Stimulated activated CD8-positive, alpha-beta memory T cell treated with anti-CD3 and anti-CD28 coated beads, Interleukin-7, amount 100 ng/mL, for 1 hour (primary cell): Measurements from ENCODE around the gene PAX4.
A peak's percentile ranks its signal among the peaks of the same experiment; 100 is the strongest.

Source experiments
- DNase-seq, 2 donors: peaks; one replicate each; pipeline ENCODE4 v3.0.0-alpha.2; 2020; ENCODE audit warnings: low read depth in 2 of 2

The PAX4 gene, protein sequence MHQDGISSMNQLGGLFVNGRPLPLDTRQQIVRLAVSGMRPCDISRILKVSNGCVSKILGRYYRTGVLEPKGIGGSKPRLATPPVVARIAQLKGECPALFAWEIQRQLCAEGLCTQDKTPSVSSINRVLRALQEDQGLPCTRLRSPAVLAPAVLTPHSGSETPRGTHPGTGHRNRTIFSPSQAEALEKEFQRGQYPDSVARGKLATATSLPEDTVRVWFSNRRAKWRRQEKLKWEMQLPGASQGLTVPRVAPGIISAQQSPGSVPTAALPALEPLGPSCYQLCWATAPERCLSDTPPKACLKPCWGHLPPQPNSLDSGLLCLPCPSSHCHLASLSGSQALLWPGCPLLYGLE

DNA sequence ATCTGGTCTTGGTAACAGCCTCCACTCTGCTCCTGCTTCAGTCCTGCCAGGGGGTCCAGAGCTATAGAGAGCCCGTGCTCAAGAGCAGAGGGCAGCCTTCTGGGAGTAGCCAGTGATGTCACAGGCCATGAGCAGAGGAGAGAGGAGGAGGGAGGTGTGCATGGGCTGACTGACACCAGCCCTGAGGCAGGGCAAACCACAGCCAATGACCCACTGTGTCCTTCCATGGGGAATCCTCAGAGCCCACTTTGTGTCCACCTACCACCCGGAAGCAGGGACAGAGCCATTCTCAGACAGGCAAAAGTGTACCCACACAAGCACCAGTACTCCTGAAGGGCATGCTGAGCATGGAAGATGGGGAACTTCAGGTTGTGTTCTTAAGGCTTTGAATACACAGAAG, at the start of gene PAX4:
PAX4 (minus strand) TSS at position 101 of the 400 bp plus-strand sequence. CDS start 2,214 bp downstream, outside the sequence.
- DNase-seq, result no peak

DNA sequence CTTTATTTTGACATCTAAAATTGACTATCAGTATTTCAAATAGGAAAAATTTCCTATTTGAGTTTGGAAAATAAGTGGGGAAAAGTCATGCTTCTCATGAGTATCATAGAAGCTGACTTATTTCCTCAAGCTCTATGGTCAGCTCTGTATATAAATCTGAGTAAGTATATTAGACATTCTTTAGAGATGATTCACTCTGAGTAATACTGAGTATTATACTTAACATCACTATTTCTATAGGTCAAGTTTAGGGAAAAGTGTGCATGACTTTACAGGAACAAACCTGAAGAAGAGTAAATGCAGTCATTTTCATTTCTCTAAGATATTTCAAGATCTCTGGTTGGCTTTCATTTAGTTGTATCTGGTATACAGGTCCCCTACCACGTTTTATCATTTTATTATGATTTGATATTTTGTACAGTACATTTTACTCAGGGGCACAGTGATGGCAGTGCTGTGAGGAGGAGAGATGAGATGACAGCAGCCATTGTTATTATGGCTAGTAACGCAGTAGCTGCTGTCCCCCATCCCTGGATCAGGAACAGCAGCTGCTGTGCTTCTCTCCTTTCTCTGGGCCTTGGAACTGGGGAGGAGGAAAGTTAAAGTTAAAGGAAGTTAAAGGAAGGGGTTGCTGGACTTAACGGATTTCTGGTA, 49.2 kb upstream of the PAX4 start:
- DNase-seq, result no peak

DNA sequence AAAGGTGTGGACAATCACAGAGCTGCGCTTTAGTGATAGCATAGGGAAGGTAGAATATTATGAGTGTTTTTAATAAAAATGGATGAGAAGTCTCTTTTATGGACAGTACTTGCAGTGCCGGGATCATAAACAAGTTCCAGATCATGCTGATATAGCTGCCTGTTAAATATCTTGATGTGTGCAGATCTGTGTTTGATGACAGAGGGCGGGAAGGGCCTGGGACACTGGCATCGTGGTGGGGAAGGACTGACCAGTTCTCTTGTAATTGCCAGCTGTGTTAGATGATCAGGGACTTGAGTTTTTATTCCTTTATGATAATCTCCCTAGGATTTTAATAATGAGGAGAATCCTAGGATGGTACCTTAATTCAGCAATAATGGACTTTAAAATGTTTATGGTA, 48.7 kb upstream of the PAX4 start:
- DNase-seq, result no peak

DNA sequence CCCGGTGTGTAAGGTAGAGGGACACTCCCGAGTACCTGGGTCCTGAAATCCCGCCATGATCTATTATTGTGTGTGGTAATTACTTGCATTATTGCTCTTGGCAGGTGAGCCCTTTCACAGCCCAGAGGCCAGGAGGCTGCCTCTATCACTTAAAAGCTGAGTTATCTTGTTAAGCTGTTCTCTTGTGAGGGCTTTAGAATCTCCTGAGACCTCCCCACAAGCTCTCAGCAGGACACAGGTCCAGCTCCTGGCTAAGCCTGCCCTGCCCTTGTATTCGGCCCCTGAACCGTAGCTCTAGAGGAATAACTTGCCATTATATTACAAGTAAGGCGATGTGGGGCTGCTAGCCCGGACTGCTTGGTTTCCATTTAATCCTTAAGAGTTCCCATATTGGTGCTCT, 48.0 kb upstream of the PAX4 start:
- no peak for DNase-seq

DNA sequence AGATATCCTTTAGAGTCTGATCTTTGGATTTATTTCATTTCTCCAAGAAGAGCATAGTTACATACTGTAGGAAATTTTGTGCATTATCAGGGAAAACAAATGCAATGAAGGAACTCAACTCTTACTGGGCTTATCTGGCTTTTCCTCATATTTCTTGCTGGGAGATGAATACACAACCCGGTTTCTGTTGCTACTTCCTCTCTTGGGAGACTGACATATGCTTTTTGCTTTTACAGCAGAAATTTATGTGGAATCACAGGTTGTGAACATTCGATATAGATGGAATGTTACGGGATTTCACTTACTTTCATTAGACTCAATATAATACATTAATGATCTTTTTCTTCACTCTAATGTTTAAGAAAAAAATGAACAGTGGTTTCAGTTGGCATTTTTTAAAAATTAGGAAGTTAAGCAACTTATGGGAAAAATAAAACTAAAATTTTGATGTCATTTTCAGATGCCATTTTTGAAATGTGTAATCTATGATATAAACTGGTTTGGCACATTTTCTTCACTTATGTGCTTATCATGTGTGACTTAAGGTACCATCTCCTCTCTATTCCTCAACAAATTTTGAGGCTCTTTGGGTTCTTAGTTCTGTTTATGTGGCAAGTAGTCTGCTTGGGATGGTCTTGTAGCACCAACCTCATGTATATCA, 41.2 kb upstream of the PAX4 start:
- DNase-seq, result no peak

DNA sequence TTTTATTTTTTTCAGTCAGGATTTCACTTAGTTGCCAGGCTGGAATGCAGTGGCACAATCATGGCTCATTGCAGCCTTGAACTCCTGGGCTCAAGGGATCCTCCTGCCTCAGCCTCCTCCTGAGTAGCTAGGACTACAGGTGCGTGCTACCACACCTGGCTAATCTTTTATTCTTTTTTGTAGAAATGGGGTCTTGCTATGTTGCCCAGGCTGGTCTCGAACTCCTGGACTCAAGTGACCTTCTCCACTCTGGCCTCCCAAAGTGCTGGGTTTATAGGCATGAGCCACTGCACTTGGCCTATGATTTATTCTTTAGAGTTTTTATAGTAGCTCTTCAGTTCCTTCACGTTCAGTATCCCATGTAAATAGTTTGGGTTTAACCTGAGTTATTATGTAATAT, 39.6 kb upstream of the PAX4 start:
- no peak for DNase-seq

DNA sequence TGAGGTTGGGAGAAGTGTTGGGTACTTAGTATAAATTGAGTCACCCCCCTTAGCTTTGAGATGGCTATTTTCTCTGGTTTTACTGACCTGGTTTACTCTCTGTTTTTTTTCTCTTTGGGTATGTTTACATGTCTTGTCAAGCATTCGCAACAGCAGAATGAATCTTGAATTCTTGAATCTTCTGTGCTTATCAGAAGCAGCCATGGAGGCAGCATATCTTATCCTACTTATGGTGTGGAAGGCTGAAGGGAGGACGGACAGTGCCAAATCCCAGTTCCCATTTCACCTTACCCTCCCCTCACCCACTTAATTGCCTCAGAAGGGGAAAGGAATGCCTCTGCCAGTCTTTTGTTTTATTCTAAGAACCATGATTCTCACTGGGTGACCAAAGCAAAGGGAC, 37.8 kb upstream of the PAX4 start:
- no peak for DNase-seq

DNA sequence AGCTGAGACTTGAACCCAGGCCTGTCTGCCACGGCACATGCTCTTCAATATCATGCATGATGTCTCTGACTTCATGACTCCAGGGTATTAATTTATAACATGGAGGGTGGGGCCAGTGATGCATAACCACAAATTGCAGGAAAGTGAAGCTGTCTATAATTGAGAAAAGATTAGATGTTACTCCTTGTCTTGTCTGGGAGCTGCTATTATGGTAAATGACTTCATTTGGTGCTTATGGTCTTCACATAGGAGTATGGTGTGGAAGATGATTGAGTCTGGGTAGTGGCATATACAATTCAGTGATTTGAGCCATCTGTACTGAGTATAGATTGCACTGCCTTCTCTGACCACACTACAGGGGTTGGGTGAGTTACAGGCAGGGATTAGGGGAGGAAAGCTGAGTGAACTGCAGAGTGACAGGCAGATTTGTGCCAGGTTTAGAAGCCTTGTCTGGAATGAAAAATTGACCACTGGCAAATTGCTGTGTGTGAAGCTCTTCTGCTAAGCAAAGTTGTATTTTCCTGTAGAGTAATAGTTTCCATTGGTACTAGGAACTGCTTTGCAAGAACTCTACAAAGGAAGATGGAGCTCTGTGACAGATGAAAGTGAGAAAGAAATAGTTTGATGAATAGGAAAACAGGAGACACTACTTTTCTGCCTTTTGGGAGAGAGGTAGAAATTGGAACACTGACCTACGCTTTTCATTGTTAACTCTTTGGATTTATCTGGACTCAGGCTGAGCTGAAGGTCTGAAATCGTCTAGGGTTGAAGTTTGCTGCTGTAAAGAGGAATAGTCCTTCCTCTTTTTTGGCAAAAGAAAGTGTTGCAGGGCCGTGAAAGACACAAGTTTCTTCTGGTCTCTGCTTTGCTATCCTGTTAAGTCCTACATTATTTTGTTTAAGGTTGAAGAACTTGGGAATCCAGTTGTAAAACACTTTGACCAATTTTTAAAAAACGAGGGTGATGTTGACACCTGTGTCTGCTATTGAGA, 36.8 kb upstream of the PAX4 start:
- DNase-seq, result no peak

DNA sequence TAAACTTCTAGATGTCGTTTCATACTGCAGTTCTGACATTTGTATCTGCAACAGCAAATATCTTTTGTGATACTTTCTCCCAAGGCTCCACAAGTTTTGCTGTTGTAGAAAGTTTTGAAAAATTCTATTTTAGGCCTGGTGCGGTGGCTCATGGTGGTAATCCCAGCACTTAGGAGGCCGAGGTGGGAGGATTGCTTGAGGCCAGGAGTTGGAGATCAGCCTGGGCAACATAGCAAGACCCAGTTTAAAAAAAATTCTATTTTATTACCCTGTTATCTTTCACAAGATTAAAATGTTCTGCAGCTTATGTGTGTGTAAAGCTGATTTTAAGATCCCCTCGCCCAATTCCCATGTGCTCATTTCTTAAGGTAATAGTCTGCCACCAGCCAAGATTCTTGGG, 35.5 kb upstream of the PAX4 start:
- no peak for DNase-seq

DNA sequence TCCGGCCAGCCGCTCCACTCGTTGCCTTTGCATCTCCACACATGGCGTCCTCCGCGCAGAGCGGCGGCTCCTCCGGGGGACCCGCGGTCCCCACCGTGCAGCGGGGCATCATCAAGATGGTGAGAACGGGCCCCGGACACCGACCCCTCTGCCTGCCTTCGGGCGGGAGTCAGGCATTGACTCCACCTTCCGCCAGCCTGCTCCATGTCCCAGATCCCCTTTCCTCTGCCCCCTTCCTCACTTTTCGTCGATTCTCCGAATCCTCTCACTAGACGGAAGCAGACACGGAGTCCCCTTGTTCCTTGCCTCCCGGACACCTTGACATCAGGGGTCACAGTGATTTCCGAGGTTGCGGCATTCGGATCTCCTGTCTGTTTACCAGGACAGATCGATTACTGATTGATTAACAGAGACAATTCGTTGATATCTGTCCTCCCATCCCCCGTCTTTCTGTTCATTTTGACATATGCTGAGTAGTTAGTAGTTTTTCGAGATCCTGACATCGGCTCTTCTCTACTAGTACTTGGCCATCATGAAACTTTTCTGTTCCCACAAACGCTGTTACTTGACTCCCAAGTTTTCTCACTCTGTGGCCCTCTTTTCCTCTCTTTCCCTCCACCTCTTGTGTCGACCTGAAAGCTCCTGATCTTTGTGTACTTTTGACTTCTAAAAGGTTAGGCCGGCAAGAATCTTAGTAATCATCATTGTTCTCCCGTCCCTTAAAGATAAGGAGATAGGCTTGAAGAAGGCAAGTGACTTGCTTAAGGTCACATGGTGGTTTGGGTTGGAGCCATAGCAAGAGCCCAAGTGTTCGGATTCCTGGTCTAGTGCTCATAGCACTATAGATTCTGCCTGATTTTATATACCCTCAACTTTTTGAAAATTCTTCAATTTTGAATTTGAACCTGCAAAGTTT, 34.6 kb upstream of the PAX4 start:
- no peak for DNase-seq

DNA sequence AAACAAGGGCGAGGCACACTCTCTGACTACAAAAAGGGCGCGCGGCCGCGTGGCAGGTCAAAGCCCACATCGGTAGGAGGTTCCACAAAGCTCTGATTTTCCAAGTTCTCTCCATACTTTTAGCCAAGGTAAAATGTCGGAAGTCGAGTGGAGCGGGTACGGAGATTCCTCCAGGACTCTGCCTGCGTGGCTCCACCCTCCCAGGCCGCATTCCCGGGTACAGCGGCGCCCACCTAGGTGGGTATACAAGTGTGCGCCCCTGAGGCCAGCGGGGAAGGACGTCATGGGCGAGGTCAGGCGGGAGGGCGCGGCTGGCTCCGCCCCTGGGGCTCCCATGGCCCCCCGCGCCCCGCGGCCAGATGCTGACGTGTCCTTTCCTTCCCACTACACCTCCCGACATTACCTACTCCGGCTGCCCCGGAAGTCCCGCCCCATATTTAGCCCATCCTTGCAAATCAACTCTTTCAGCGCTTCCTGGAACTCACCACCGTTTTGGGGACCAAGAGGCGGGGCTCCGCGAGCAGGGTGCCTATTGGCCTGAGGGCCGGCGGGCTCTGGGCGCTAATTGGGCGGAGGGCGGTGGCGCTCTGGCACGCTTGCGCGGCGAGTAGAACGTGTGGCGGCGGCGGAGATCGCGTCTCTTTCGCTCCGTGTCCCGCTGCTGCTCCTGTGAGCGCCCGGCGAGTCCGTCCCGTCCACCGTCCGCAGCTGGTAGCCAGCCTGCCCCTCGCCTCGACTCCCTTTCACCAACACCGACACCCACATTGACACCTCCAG, 33.8 kb upstream of the PAX4 start, which contains the start of gene SND1:
SND1 (plus strand) TSS at position 639 of the 777 bp plus-strand sequence. CDS start 180 bp downstream, outside the sequence.
- DNase-seq, result peak; percentile 94 to 95

DNA sequence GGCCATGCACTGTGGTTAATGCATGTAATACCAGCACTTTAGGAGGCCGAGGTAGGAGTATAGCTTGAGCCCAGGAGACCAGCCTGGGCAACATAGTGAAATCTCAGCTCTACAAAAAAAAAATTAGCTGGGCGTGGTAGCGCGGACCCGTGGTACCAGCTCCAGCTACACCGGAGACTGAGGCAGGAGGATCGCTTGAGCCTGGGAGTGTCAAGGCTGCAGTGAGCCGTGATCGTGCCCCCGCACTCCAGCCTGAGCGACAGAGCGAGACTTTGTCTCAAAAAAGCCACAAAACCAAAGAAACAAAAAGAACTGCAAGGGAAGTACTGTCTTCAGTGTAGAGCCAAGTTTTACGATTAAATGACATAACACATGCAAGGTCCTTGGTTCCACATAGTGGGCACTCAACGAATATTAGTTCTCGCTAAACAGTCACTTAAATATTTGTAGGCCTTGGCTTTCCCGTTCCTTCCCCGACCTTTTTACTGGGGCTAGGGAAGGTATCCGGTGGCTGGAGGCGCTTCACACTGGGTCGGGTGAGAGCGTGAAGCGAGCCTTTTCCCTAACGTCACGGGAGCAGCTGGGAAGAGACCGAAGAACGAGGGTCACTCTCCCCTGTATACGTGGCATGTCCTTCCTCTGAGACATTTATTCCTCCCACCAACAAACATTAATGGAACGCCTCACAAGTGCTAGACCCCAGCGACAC, 33.1 kb upstream of the PAX4 start:
- no peak for DNase-seq

DNA sequence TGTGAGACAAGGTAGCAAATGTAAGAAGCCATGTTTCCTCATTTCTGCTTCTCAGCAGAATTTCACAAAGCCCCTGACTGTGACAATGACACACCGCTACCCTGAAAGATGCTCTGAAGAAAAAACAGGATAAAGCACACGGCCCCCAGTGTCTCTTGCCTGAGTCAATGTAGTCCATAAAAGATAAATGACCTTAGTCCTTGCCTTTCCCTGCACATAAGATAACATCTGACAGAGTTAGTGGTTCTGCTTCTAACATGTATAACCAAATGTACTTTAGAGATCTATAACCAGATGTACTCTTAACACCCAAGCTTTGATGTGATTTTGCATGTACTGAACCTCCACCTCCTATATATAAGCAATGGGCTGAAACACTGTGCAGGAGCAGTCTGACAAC, 31.0 kb upstream of the PAX4 start:
- DNase-seq, result no peak

DNA sequence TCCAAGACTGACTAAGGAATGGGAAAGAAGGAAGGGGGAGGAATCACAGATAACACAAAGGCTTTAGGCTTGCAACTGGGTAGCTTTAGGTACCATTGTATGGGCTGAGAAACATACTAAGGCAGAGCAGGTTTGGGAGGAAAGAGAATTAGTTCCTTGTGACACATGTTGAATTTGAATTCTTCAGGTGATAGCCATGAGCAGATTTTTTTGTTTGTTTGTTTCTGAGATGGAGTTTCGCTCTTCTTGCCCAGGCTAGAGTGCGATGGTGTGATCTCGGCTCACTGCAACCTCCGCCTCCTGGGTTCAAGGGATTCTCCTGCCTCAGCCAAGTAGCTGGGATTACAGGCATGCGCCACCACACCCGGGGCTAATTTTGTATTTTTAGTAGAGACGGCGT, 29.7 kb upstream of the PAX4 start:
- no peak for DNase-seq

DNA sequence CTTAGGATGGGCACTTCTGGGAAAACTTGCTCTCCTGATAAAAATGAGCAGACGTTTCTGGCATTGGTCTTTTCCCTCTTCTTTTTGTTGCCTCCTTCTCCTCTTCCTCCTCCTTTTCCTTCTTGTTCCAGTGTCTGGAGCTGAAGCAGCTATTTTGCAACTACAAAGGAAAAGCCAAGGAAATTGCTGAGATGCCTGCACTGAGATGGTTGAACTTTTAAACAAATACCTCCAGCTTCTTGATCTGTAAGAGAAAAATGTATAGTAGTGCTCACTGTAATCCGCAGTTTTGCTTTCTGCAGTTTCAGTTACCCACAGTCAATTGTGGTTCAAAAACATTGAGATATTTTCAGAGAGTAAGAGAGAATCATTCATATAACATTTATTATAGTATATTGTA, 26.5 kb upstream of the PAX4 start:
- no peak for DNase-seq

DNA sequence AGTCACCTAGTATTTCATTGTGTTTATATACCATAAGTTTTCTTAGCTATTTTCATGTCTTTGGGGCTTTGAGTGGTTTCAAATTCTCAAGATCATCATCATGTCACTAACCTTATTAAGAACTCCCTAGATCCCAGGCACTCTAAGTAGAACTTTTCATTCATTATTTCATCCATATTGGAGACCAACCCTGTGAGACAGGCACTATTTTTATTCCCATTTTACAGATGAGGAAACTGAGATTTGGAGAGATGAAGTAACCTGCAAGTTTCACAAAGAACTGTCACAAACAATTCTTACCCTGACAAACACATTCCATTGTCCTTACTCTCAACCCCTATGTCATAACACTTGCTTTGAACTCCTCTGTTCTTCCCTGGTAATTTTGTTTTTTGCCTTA, 20.3 kb upstream of the PAX4 start:
- no peak for DNase-seq

DNA sequence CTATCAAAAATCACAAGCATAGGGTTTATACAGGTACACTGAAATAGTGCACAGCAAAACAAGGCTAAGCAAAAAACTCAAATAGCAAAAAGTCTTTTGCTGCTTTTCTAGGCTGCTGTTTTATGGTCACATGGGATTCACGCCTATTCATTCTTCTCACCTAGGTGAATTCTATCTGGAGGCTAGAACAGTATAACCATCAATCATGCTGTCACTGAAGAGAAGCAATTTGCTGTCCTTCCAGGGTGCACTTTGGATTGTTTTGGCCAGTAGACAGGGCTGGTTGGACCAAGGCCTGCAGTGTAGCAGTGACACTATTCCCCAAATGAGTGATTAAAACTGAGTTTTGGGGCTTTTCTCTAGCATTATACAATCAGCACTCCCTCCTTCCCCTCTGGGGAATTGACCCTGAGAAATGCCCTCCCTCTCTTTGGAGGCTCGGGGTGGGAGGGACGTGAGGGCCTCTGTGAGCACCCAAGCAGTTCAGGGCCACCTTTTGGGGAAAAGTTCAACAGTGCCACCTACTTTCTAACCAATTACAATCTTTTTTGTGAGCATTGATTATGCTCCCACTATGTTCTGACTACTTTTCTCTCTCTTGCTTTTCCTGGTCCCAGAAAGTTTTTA, 17.8 kb upstream of the PAX4 start:
- no peak for DNase-seq

DNA sequence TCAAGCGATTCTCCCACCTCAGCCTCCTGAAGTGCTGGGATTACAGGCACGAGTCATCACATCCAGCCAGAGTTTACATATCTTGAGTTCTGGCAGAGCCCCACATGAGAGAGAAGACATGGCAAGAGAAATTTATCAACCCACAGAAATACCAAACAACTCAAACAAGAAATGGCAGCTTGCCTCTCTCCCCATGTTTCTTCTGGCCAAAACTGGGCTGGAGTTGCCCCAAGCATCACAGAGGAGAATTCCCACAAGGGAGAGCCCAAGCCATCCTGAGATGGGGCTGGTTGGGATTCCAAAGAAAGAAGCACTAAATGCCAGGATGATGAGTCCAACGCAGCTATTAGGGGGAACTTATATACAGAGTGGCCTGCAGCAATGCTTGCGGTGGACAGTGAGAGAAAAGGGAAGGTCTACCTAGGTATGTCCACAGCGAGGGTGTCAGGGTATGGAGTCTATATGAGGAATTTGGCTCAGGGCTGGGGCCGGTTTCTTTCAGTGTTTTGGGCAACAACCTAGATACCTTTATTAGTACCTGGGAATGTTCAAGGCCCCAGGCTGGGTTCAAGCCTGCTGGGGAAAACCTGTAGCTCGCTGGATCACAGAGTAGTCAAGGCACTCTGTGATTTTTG, 14.5 kb upstream of the PAX4 start:
- no peak for DNase-seq
